Thyroid gland (tissue), 4 donors: ENCODE measurements around the gene AHR.

Experiments used
- CTCF ChIP-seq, 6 experiments: fragments of 200-600 bp in 3 of 6; fragments of 450-650 bp in 3 of 6; sonication (generic) in 3 of 6; IDR thresholded peaks; one replicate each; pipeline ENCODE4 v1.5.1; 2016 to 2019; ENCODE audit warnings: antibody characterized with exemption in 6 of 6, mild to moderate bottlenecking in 2 of 6, inconsistent platforms in 1 of 6, moderate library complexity in 1 of 6
- POLR2A ChIP-seq, 2 donors: fragments of 450-650 bp; IDR thresholded peaks; one replicate each; pipeline ENCODE4 v1.6.1; 2017; ENCODE audit warnings: antibody characterized with exemption in 2 of 2, mild to moderate bottlenecking in 2 of 2, moderate library complexity in 1 of 2

DNA sequence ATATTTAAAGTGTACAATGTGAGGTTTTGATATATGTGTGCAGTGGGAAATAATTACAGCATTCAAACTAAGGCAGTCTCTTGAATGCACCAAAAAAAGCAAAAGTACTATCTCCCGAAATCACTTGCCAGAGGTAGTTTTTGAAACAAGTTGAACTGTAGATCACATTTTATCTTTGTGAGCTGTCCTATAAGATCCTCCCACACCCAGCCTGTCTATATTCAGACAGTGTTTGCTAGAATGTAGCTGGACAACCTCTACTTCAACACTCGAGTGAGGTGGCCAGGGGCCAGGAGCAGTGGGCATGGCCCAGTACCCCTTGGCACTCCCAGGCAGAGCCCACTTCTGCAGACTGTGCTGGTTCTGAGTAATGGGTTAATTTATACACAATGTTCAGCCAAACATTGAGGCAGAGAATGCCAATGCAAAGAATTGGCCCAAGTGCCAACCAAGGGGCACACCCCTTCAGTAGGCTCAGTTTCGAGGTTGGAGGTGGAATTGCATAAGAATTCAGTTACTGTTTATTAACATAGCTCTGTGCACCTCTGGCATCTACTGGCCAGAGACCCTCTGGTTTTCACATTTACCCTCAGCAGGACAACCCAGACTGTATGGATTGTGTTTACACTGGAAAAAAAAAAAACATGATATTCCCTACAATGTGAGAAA lies 70.5 kb downstream of the AHR start:
- no peak for TF ChIP-seq CTCF (IDR thresholded peaks at IDR 0.05)
- no peak for TF ChIP-seq POLR2A (IDR thresholded peaks at IDR 0.05)
